Glomerular visceral epithelial cell (primary cell): ENCODE data around the gene MDM2.

Experiments used
- DNase-seq: peaks from one replicate; pipeline ENCODE4 v3.0.0-alpha.2; 2016; ENCODE audit errors: extremely low spot score

MDM2 gene

GRCh38 chr12:68807576-68808387, at the start of gene MDM2:
Gene MDM2 (plus strand): TSS chr12:68808177. CDS start chr12:68808478, 301 bp downstream.
- peak; percentile 89 for DNase-seq

DNA sequence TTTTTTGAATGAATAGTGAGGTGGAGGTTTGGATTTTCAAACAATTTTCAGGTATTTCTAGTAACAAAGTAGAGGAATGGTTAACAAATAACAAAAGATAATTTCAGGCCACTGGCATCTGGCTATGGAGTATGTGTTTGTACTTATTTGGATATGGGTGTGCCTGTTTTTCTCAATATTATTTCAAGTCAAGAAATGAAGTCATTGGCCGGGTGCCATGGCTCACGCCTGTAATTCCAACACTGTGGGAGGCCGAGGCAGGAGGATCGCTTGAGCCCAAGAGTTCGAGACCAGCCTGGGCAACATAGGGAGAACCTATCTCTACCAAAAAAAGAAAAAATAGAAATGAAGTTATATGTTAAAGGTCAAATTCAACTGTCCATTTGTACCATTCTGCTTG, 48.1 kb upstream of the MDM2 start:
- no peak for DNase-seq

- no peak for DNase-seq
These were observed 47.1 kb upstream of the MDM2 start for GRCh38 chr12:68760806-68761441.

DNA sequence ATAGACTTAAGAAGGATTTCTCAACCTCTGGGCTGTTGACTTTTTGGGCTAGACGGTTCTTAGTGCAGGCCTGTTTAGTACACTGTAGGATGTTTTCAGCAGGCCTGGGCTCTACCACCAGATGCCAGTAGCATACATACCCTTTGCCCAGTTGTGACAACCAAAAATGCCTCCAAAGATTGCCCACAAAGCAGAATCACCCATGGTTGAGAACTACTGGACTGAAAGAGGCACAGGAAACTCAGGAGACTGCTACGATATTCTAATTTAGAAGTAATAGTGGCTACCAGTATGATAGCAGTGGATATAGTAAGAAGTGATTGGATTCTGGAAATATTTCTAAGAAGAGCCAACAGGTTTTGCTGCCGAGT, 46.5 kb upstream of the MDM2 start:
- DNase-seq: no peak

- DNase-seq: no peak
These were observed 45.9 kb upstream of the MDM2 start for GRCh38 chr12:68761901-68762630.

- no peak for DNase-seq
These were observed 45.3 kb upstream of the MDM2 start for GRCh38 chr12:68762691-68763090.

DNA sequence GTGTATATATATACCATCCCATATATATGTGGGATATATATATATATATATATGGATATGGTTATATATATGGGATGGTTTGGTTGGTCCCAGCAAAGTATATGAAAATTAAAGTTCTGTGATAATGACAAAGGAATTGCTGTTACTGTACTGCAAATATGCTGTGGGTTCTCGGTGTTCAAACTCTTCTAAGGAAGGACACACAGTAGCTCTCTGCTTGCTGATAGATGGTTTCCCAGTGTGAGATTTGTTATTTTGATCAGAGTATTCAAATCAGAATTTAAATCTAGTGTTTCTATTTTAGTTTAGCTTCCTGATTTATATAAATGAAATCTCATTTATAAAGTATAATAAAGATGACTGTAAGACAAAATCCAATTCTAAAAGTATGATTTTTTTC, 42.3 kb upstream of the MDM2 start:
- DNase-seq: no peak

DNA sequence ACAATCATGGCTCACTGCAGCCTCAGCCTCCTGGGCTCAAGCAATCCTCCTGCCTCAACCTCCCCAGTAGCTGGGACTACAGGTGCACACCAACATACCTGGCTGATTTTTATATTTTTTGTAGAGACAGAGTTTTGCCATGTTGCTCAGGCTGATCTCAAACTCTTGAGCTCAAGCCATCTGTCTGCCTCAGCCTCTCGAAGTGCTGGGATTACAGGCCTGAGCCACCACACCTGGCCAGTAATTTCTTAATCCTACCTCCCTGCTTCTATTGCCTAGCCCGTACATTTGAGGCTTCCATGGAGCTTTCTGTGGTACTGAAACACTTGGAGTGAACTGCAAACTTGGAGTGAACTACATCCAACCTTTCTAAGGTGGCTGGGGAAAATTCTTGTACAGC, 41.3 kb upstream of the MDM2 start:
- DNase-seq: no peak

DNA sequence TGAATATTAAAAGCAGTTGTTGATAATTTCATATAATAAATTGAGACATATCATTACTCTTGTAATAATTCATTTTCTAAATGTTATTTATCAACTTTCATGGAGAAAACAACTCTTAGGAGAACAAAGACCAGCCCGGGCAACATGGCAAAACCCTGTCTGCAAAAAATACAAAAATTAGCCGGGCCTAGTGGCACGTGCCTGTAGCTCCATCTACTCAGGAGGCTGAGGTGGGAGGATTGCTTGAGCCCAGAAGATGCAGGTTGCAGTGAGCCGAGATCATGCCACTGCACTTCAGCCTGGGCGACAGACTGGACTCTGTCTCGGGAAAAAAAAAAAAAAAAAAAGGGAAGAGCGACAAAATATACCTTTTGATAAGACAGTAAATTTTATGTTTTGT, 40.8 kb upstream of the MDM2 start:
- no peak for DNase-seq

DNA sequence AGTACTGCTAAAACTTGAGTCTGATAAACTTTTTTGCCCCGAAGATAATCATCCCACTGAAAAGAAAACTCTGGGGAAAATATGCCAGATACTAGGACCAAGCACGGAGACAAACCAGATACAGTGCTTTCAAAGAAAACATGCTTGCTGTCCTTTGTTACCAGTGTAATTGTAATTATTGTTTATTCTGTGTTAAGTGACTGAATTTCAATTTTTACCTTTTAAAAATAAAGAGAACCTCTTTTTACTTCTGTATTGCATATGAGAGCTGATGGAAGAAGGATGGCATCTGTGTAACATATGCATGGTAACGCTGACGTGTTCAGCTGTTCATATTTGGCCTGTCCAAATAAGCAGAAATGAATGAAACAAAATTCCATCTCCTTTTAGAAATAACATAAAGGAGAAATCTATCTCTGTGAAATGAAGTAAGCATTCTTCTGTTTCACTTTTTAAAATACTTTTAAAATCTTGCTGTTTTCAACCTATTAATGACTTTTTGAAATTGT, 39.5 kb upstream of the MDM2 start:
- DNase-seq: no peak

DNA sequence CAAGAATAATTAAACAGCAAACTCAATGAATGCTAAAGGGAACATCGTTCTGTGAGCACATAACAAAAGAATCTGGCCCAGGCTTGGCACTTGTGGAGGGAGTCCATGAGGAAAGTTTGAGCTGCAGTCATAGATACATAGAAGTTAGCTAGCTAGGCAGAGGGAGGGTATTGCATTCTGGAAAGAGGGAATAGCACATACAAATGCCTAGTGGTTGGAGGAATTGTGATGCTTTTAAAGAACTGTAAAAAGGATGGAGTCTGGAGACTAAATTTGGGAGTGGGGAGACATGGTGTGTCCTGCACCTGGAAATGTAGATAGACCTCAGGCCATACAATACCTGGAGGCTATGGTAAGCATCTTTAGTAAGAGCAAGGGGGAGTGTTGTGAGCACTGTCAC, 38.0 kb upstream of the MDM2 start:
- DNase-seq: no peak

GRCh38 chr12:68771223-68771925, 36.6 kb upstream of the MDM2 start:
- DNase-seq: no peak

DNA sequence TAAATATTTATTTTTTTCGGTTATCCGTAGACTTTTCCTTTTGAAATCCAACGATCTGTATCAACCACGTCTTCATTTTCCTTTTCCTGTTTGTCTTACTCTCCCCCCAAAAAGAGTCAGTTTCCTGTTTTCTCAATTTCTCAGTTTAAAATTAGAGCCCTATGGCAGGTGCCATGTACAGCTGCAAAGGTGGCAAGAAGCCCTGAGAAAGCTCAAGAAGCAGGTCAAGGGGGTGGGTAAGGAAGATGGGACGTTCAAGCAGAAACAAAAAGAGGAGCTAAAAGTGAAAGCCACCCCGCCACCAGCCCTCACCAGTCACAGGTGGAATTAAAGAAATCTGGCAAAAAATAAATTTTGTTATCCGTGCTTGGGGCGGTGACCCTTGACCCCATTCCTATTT, 35.3 kb upstream of the MDM2 start:
- no peak for DNase-seq

DNA sequence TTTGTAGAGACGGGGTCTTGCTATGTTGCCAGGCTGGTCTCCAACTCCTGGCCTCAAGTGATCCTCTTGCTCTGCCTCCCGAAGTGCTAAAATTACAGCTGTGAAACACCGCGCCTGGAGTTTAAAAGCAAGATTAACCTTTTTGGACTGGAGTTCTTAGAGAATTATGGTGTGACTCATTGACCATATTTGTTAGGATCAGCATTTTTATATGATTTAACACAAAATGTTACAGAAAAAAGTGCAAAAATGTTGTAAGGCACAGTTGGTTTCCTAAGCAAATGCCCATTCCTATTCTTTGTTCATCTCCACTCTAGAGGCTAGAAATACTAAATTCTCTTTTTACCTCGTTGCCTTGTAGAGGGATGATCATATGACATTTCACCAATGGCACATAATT, 34.4 kb upstream of the MDM2 start:
- DNase-seq: no peak

DNA sequence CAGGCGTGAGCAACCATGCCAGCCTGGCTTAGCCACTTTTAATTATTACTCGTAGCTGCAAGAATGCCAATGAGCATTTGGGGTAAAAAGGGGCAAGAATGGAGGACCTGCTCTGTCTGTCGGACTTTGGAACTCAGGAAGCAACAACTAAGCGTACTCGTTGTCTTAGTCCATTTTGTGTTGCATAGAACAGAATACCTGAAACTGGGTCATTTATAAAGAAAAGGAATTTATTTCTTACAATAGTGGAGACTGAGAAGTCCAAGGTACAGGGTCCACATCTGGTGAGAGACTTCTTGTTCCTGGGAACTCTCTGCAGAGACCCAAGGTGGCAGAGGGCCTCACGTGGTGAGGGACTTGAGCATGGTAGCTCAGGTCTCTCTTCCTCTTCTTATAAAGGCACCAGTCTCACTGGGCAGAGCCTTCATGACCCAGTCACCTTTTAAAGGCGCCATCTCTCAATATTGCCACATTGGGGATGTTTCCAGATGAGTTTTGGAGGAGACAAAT, 32.8 kb upstream of the MDM2 start:
- DNase-seq: no peak

DNA sequence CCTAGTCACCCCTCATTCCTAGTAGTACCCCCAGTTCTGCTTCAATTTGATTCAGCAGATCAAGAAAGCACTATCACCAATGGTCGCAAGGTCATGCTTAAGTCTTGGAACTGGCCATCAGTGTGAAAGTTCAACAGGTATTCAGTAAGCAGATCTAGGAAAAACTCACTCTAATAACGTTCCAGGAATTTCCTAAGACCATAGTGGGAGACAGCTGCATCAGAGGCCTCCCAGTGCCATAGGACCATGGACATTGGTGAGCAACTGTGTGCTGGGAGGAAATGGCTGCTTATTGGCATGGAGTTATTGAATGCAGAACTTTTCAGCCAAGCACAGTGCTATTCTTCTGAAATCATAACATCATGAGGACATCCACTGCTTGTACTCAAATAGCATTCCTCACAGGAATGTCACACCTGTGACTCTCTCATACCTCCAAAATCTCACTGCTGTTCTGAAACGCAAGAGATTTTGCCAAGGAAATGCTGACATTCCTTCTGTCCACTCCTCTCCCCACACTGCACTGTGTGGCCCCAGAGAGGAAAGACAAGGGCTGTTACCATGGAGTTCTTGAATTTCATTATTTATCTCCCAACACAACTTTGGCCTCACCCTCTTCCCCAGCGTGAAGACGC, 30.9 kb upstream of the MDM2 start:
- no peak for DNase-seq

DNA sequence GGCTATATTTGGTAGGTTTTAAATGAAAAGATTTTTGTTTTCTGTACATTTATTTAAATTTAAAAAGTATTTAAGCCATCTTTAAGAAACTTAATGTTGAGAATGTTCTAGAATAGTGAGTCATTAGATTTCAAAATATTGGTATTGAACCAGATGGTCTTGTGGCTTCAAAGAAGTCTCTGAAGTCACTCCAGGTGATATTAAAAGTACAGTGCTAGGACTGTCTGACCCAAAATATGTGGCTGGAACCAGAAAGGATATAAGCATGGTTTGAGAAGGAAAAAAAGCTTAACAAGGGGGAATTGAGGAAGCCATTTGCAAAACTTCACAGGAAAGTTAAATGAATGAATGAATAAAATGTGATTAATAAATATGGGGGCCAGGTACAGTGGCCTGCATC, 28.7 kb upstream of the MDM2 start:
- DNase-seq: no peak

DNA sequence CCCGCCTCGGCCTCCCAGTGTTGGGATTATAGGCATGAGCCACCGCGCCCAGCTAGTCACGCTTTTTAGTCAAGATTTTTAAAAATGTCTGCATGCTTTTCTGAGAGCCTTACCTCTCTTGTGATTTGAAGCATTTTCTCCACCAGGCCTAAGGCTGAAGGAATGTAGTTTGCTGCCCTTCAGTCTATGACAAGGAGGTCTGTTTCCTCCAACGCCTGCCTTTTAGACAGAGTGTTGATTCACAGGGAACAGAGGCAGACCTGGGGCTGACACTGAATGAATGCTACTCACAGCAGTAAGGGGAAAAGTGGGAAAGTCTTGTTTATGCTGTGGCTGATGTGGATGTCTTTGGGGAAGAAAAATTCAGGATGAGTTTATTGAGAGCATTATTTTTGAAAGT, 27.2 kb upstream of the MDM2 start:
- DNase-seq: no peak

- DNase-seq: no peak
These were observed 26.2 kb upstream of the MDM2 start for GRCh38 chr12:68781728-68782127.

DNA sequence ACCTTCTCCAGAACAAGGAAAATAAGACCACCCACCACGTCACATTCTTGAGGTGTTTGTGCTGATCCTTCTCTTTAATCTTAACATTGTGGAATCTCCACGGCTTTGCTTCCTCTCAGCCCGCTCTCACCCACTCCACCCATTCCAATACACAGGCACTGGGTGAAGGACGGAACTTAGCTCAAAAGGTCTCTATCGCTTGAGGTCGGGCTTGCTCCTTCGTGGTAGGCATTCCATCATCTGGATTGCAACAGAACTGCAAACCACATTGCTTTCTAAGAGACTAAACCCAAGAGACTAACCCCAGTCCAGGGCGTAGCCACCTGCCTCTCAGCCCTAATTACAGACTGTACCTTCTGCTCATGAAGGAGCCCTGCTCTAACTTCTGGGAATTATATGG, 24.0 kb upstream of the MDM2 start:
- DNase-seq: no peak

DNA sequence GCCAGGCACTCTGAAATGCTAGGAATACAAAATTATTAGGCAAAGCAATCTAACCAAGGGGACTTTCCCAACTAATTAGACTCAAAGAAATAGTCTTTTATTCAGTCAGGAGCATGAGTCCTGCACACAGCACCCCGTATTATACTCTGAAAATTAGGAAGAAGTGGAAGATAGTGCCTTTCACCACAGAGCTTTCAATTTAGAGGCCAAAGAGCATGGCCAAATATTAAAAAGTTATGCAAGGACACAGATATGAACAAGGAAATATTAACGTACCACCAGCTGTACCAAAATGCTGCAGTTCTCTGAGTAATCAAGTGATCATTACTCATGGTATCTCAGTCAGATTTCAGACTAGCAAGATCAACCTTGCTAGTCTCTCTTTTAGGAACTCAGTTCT, 22.6 kb upstream of the MDM2 start:
- DNase-seq: no peak
